Retina (tissue), 1 donor: ENCODE measurements around the gene CCR2.
"Not testable (repeated sequence)": the region's sequence is repeated elsewhere in the genome, so short reads cannot be mapped to it uniquely, and the experiment has no call there.

Experiments used
- DNase-seq: peaks from one replicate; pipeline ENCODE4 v3.0.0-alpha.2; 2016

Gene CCR2

GRCh38 chr3:46353647-46354410, at the start of gene CCR2:
Gene CCR2 (plus strand): TSS chr3:46354111. CDS start chr3:46357528, 3,417 bp downstream.
- no peak for DNase-seq

- DNase-seq: no peak
These were observed 49.2 kb upstream of the CCR2 start for GRCh38 chr3:46304739-46305138.

- no peak for DNase-seq
These were observed 40.9 kb upstream of the CCR2 start for GRCh38 chr3:46312991-46313390.

- no peak for DNase-seq
These were observed 39.4 kb upstream of the CCR2 start for GRCh38 chr3:46314517-46314916.

GRCh38 chr3:46316206-46316605, 37.7 kb upstream of the CCR2 start:
- no peak for DNase-seq

GRCh38 chr3:46318207-46318927, 35.5 kb upstream of the CCR2 start:
- DNase-seq: no peak

- DNase-seq: no peak
These were observed 32.3 kb upstream of the CCR2 start for GRCh38 chr3:46321461-46322104.

GRCh38 chr3:46324036-46324435, 29.9 kb upstream of the CCR2 start:
- DNase-seq: no peak

- DNase-seq: no peak
These were observed 28.1 kb upstream of the CCR2 start for GRCh38 chr3:46325645-46326300.

GRCh38 chr3:46330676-46331075, 23.2 kb upstream of the CCR2 start:
- DNase-seq: not testable (repeated sequence)

- no peak for DNase-seq
These were observed 19.0 kb upstream of the CCR2 start for GRCh38 chr3:46334741-46335478.

GRCh38 chr3:46335541-46335940, 18.4 kb upstream of the CCR2 start:
- no peak for DNase-seq

GRCh38 chr3:46337911-46338310, 16.0 kb upstream of the CCR2 start:
- no peak for DNase-seq

GRCh38 chr3:46338840-46339239, 15.1 kb upstream of the CCR2 start:
- DNase-seq: no peak

- DNase-seq: no peak
These were observed 9.4 kb upstream of the CCR2 start for GRCh38 chr3:46344476-46344875.

- no peak for DNase-seq
These were observed 5.0 kb upstream of the CCR2 start for GRCh38 chr3:46348823-46349482.

GRCh38 chr3:46349484-46350261, 4.2 kb upstream of the CCR2 start:
- DNase-seq: no peak

GRCh38 chr3:46350262-46350565, 3.7 kb upstream of the CCR2 start:
- no peak for DNase-seq

- no peak for DNase-seq
These were observed 2.3 kb upstream of the CCR2 start for GRCh38 chr3:46351646-46352045.

- no peak for DNase-seq
These were observed 821 bp upstream of the CCR2 start for GRCh38 chr3:46353090-46353489.

GRCh38 chr3:46354478-46354877, 567 bp downstream of the CCR2 start:
- no peak for DNase-seq
